ENCODE data around the gene FPGS. TPM values are rescaled to one million over a fixed set of nuclear protein-coding genes. Genes with fewer than 3 reads are reported as not detected.

FPGS gene
- total and polyA plus RNA-seq, 11 donors: 36.8 to 55.1 (median 41.5) TPM

DNA sequence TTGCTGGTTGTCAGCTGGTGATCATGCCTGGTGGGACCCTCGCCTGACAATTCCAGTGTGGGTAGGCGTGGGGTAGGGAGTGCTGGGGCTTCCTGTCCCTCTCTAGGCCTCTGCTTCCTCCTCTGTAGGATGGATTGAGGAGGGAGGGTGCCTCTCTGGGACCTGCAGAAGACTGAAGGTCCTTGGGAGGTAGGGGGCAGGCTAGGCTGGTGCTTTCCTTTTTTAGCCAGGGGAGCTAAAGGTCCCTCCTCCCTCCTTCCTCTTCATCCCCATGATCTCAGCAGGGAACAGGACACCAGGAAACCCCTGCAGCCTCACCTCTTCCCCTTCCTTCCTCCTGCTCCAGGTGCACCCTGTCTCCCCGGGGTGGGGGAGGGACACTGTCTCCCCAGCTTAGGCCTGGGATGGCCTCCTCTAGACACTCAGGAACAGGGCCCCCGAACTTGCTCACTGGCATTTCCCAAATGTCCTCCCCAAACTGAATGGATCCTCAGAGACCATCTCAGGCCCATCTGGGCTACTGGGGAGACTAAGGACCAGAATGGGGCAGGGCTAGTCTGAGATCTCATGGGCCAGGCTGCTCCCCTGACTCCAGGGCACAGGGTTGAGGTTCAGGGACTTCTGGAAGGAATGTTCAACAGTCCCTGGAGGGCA is 32.6 kb upstream of the FPGS start:
- peak overlapping the region; percentile 70 to 96 (median 84) for H3K27ac ChIP-seq
- intact Hi-C loops (cut with DNase I): loop anchor here in 1 of 10 donors (10.0 kb wide), 1 partner anchor 85 kb away; the partner anchor contains the start of gene ENG
- TF ChIP-seq CTCF (IDR thresholded peaks at IDR 0.05): peak in 3 of 12 donors; percentile 11 to 40 (median 38)
- no peak for TF ChIP-seq POLR2A (IDR thresholded peaks at IDR 0.05)
- DNase-seq (peak in 3 of 5 donors; percentile 38 to 53 (median 48)), ATAC-seq (peak in 3 of 4 donors; percentile 0 to 45 (median 1))
- H3K4me3 ChIP-seq: peak overlapping the region; percentile 33 to 89 (median 66)
- no peaks in the 10 kb centered on the region for H3K9me3 ChIP-seq
- WGBS, 4 donors: 36 to 58% (median 57%) methylated on average over 4 of the region's 4 CpGs
- H3K27me3 ChIP-seq: no peaks in the 10 kb centered on the region
- peaks cover 0 to 26% (median 10%) of the 10 kb centered on the region in 9 donors for H3K36me3 ChIP-seq
- H3K4me1 ChIP-seq: peaks cover 0 to 75% (median 31%) of the 10 kb centered on the region in 12 donors

DNA sequence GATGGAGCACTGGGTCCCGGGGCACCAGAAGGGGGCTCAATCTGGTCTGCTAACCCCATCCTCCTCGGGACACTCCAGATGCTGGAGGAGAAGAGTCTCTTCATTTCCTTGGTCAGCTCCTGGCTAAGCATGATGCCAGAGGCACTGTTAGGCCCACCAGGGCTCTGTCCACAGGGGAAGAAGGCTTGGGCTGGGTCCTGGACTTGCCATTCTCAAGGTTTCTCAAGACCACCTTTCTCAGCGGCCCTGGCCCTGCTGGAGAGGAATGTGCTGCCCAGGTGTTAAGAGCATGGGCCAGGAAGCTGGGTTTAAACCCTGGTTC is 32.1 kb upstream of the FPGS start:
- Histone ChIP-seq H3K4me1 (peaks cover 0 to 72% (median 30%) of the 10 kb centered on the region in 12 donors), H3K9me3 (no peaks in the 10 kb centered on the region), H3K4me3 (peak overlapping the region; percentile 33 to 89 (median 66)), H3K27ac (peak overlapping the region; percentile 70 to 96 (median 84)), H3K36me3 (peaks cover 0 to 26% (median 10%) of the 10 kb centered on the region in 9 donors), H3K27me3 (no peaks in the 10 kb centered on the region)
- TF ChIP-seq CTCF (IDR thresholded peaks at IDR 0.05) (no peak), POLR2A (IDR thresholded peaks at IDR 0.05) (no peak)
- WGBS, 4 donors: 27 to 46% (median 40%) methylated on average over 3 of the region's 3 CpGs
- DNase-seq (no peak), ATAC-seq (no peak)
- intact Hi-C loops (cut with DNase I): no loop called here

DNA sequence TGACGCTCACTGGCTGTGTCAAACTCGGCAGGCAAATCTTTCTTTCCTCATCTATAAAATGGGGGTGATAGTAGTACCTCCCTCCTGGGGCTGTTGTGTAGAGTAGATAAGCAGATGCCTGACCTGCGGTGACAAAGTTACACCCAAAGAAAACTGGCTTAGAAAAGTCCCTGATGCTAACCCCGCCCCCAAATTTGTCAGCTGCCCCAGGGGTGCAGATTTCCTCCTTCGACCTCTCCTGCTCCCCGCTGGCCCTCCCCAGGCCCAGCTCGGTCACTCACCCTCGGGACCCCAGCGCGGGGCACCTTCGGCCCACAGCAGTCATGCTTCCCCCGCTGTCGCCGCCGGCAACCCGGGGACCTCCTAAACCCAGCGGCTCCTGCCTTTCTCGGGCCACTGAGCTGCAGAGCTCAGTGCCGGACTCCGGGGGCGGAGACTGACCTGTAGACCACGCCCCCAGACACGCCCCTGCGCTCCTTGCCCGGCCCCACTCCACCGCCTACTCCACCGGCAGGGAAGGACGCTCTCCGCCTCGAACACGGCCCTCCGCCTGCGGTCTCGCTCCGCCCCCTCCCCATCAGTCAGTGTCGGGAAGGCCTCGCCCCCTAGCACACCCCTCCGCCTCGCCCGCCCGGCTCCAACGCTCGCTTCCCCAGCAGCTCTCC is 31.6 kb upstream of the FPGS start:
- Histone ChIP-seq H3K9me3 (no peaks in the 10 kb centered on the region), H3K4me3 (peak overlapping the region; percentile 33 to 89 (median 66)), H3K27ac (peak overlapping the region; percentile 70 to 96 (median 84)), H3K4me1 (peaks cover 0 to 74% (median 26%) of the 10 kb centered on the region in 12 donors), H3K27me3 (no peaks in the 10 kb centered on the region), H3K36me3 (peaks cover 0 to 24% (median 8%) of the 10 kb centered on the region in 9 donors)
- ATAC-seq (peak; percentile 94 to 98 (median 96)), DNase-seq (peak; percentile 98 to 100 (median 99))
- TF ChIP-seq POLR2A (IDR thresholded peaks at IDR 0.05) (peak in 1 of 2 donors; percentile 91), CTCF (IDR thresholded peaks at IDR 0.05) (peak in 1 of 12 donors; percentile 4)
- intact Hi-C loops (cut with DNase I): no loop called here
- WGBS, 4 donors: 1 to 3% (median 3%) methylated on average over 35 to 43 of the region's 43 CpGs

GRCh38 chr9:127771570-127772189 is 31.0 kb upstream of the FPGS start:
- intact Hi-C loops (cut with DNase I): no loop called here
- ATAC-seq: no peak
- H3K4me3 ChIP-seq: peak overlapping the region in 10 of 12 donors; percentile 53 to 89 (median 72)

More at GRCh38 chr9:127771570-127772189, 31.0 kb upstream of the FPGS start:
- peaks cover 0 to 17% (median 2%) of the 10 kb centered on the region in 9 donors for H3K36me3 ChIP-seq
- no peaks in the 10 kb centered on the region for H3K27me3 ChIP-seq
- H3K27ac ChIP-seq: peak overlapping the region in 8 of 12 donors; percentile 11 to 81 (median 46)
- WGBS, 4 donors: 6 to 8% (median 6%) methylated on average over 18 to 19 of the region's 19 CpGs
- TF ChIP-seq CTCF (IDR thresholded peaks at IDR 0.05): peak in 1 of 12 donors; percentile 3
- TF ChIP-seq POLR2A (IDR thresholded peaks at IDR 0.05): no peak
- H3K9me3 ChIP-seq: no peaks in the 10 kb centered on the region
- H3K4me1 ChIP-seq: peaks cover 0 to 74% (median 21%) of the 10 kb centered on the region in 12 donors
- no peak for DNase-seq
